Sigmoid colon (tissue), 3 donors: ENCODE data around the gene NPLOC4.

Experiments used
- CTCF ChIP-seq, 4 experiments: fragments of 450-650 bp in 3 of 4; fragments of 200-600 bp in 1 of 4; IDR thresholded peaks; one replicate each; pipeline ENCODE4 v1.5.1; 2016 to 2019; ENCODE audit warnings: antibody characterized with exemption in 4 of 4, mild to moderate bottlenecking in 3 of 4, moderate library complexity in 2 of 4
- POLR2A ChIP-seq, 2 donors: fragments of 450-650 bp; IDR thresholded peaks; one replicate each; pipeline ENCODE4 v1.6.1; 2016; ENCODE audit warnings: antibody characterized with exemption in 2 of 2, mild to moderate bottlenecking in 2 of 2, moderate library complexity in 2 of 2

- TF ChIP-seq CTCF (IDR thresholded peaks at IDR 0.05) (no peak), POLR2A (IDR thresholded peaks at IDR 0.05) (no peak)
These were observed at the start of gene NPLOC4, which contains the start of gene TSPAN10 for GRCh38 chr17:81636505-81637288.
